Smooth muscle cell (in vitro differentiated cells): ENCODE data around the gene PPP1R3F. TPM values are rescaled to one million over a fixed set of nuclear protein-coding genes. Genes with fewer than 3 reads are reported as not detected.

Experiments
- DNase-seq: peaks from one replicate; lab custom pipeline; 2025; ENCODE audit not compliant: unreplicated experiment; lab: John Stamatoyannopoulos, UW
- H2AFZ ChIP-seq: fragments of 200-600 bp; sonication (generic); 2 replicates; pipeline ENCODE4 v1.6.0; 2016; ENCODE audit warnings: antibody characterized with exemption, low read depth, mild to moderate bottlenecking
- H3F3A ChIP-seq: fragments of 200-600 bp; sonication (generic); 2 replicates; pipeline ENCODE4 v1.6.0; 2017; ENCODE audit warnings: antibody characterized with exemption, low read depth
- H3K27ac ChIP-seq: fragments of 200-600 bp; sonication (generic); 2 replicates; pipeline ENCODE4 v1.5.1; 2016; ENCODE audit warnings: low read depth, mild to moderate bottlenecking
- H3K27me3 ChIP-seq: fragments of 200-600 bp; sonication (generic); 2 replicates; pipeline ENCODE4 v1.6.1; 2016; ENCODE audit warnings: low read depth, mild to moderate bottlenecking
- H3K36me3 ChIP-seq: fragments of 200-600 bp; sonication (generic); 2 replicates; pipeline ENCODE4 v1.5.1; 2016; ENCODE audit warnings: low read depth
- H3K4me1 ChIP-seq: fragments of 200-600 bp; sonication (generic); 2 replicates; pipeline ENCODE4 v1.5.1; 2016; ENCODE audit warnings: low read depth
- H3K4me2 ChIP-seq: fragments of 200-600 bp; sonication (generic); 2 replicates; pipeline ENCODE4 v1.6.0; 2016; ENCODE audit warnings: mild to moderate bottlenecking
- H3K4me3 ChIP-seq: fragments of 200-600 bp; sonication (generic); 2 replicates; pipeline ENCODE4 v1.5.1; 2016; ENCODE audit warnings: mild to moderate bottlenecking
- H3K79me2 ChIP-seq: fragments of 200-600 bp; sonication (generic); 2 replicates; pipeline ENCODE4 v1.6.0; 2016; ENCODE audit warnings: low read depth, mild to moderate bottlenecking
- H3K9ac ChIP-seq: fragments of 200-600 bp; sonication (generic); 2 replicates; pipeline ENCODE4 v1.6.0; 2016; ENCODE audit warnings: low read depth
- H3K9me3 ChIP-seq: fragments of 200-600 bp; sonication (generic); replicated peaks from 2 replicates; pipeline ENCODE4 v1.5.1; 2016; ENCODE audit warnings: low read depth
- H4K20me1 ChIP-seq: fragments of 200-600 bp; sonication (generic); 2 replicates; pipeline ENCODE4 v1.6.0; 2016; ENCODE audit warnings: low read depth
- CTCF ChIP-seq: fragments of 200-600 bp; sonication (generic); IDR thresholded peaks from 2 replicates; pipeline ENCODE4 v1.5.1; 2017; ENCODE audit warnings: borderline replicate concordance, mild to moderate bottlenecking, antibody characterized with exemption; ENCODE audit not compliant: insufficient read depth, poor library complexity, severe bottlenecking
- WGBS: methylation state at CpG from one replicate; pipeline ENCODE4 v1.1.7; 2016; ENCODE audit warnings: low lambda C conversion rate; 5-methylcytosine and 5-hydroxymethylcytosine counted together
- polyA plus RNA-seq: library from polyadenylated mRNA; unstranded; fragments of >200 nt; fragmentation: Nextera tagmentation; extraction: Ambion mirVana; gene quantifications from 2 replicates; pipeline ENCODE4 v1.2.1, GENCODE V29; 2016
- total RNA-seq: library from RNA; depleted of rRNA; stranded (reverse); fragments of >200 nt; gene quantifications from 2 replicates; pipeline ENCODE4 v1.2.3, GENCODE V29; 2014

PPP1R3F gene
- total and polyA plus RNA-seq, 2 experiments from 2014 or later: 3.3 to 14.5 TPM

DNA sequence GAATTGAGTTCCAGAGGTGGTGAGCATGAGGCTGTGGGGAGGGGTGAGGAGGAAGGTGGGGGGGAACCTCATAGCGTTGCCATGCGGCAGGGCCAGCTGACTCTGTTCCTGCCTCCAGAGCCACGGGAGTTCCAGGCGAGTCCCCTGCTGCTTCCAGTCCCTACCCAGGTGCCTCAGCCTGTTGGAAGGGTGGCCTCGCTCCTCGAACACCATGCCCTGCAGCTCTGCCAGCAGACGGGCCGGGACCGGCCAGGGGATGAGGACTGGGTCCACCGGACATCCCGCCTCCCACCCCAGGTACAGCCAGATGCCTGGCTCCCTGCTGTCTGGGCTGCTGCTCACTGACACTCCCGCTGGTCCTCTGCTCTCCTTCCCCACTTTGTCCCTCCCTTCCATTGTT is 26.4 kb upstream of the PPP1R3F start:
- Histone ChIP-seq H3K79me2 (no peaks in the 10 kb centered on the region), H3K27ac (no peak overlapping the region), H3K9ac (no peak overlapping the region), H3K9me3 (no peaks in the 10 kb centered on the region), H2AFZ (no peak overlapping the region), H3K4me3 (no peak overlapping the region), H3K4me1 (no peaks in the 10 kb centered on the region), H3K27me3 (no peaks in the 10 kb centered on the region), H4K20me1 (no peaks in the 10 kb centered on the region), H3K36me3 (no peaks in the 10 kb centered on the region), H3K4me2 (no peak overlapping the region), H3F3A (no peaks in the 10 kb centered on the region)
- TF ChIP-seq CTCF: no peak
- DNase-seq: no peak
- 94% methylated on average over 12 of the region's 12 CpGs for WGBS

DNA sequence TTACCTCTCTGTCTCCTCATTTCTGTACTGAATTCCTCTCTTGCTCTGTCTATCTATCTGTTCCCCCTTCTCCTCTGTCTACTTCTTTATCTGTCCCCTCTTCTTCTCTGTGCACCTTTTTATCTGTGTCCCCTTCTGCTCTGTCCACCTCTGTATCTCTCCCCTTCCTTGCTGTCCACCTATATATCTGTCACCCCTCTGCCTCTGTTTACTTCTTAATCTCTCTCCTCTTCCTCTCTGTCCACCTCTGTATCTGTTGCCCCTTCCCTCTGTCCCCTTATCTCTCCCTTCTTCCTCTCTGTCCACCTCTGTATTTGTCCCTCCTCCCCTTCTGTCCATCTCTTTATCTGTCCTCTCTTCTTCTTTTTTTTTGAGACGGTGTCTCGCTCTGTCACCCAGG is 25.4 kb upstream of the PPP1R3F start:
- no peak overlapping the region for H3K4me2 ChIP-seq
- WGBS: 85% methylated on average over 2 of the region's 2 CpGs
- H3K4me1 ChIP-seq: no peaks in the 10 kb centered on the region
- H3F3A ChIP-seq: no peaks in the 10 kb centered on the region
- H3K27ac ChIP-seq: no peak overlapping the region
- H3K27me3 ChIP-seq: no peaks in the 10 kb centered on the region
- no peak overlapping the region for H2AFZ ChIP-seq
- H3K9ac ChIP-seq: no peak overlapping the region
- no peaks in the 10 kb centered on the region for H3K79me2 ChIP-seq
- no peak for TF ChIP-seq CTCF
- no peak overlapping the region for H3K4me3 ChIP-seq
- H4K20me1 ChIP-seq: no peaks in the 10 kb centered on the region
- H3K36me3 ChIP-seq: no peaks in the 10 kb centered on the region
- no peaks in the 10 kb centered on the region for H3K9me3 ChIP-seq
- no peak for DNase-seq

DNA sequence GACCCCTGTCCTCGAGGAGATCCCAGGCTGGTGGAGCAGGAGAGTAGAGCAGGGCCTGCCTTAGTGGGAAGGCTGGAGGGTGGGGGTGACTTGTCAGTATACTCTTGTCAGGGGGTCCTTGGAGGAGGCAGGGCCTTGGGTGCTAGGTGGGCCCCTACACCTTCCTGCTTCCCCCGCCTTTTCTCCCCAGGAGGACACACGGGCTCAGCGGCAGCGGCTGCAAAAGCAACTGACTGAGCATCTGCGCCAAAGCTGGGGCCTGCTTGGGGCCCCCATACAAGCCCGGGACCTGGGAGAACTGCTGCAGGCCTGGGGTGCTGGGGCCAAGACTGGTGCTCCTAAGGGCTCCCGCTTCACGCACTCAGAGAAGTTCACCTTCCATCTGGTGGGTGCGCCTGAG is 23.1 kb upstream of the PPP1R3F start:
- no peak overlapping the region for H3K4me2 ChIP-seq
- H3K4me1 ChIP-seq: no peaks in the 10 kb centered on the region
- no peaks in the 10 kb centered on the region for H3K27me3 ChIP-seq
- H3K9ac ChIP-seq: no peak overlapping the region
- no peak for DNase-seq
- H2AFZ ChIP-seq: no peak overlapping the region
- WGBS: 95% methylated on average over 10 of the region's 10 CpGs
- no peaks in the 10 kb centered on the region for H3K36me3 ChIP-seq
- no peaks in the 10 kb centered on the region for H3F3A ChIP-seq
- H3K4me3 ChIP-seq: no peak overlapping the region
- H3K9me3 ChIP-seq: no peaks in the 10 kb centered on the region
- no peaks in the 10 kb centered on the region for H3K79me2 ChIP-seq
- H3K27ac ChIP-seq: no peak overlapping the region
- TF ChIP-seq CTCF: no peak
- no peaks in the 10 kb centered on the region for H4K20me1 ChIP-seq

- DNase-seq: no peak
- H3K9me3 ChIP-seq: no peaks in the 10 kb centered on the region
- no peaks in the 10 kb centered on the region for H3K4me1 ChIP-seq
- no peak overlapping the region for H3K9ac ChIP-seq
- no peak overlapping the region for H3K4me3 ChIP-seq
- no peak overlapping the region for H2AFZ ChIP-seq
- H3K79me2 ChIP-seq: no peaks in the 10 kb centered on the region
- no peak for TF ChIP-seq CTCF
- 88% methylated on average over 11 of the region's 11 CpGs for WGBS
- H3K27ac ChIP-seq: no peak overlapping the region
- no peaks in the 10 kb centered on the region for H4K20me1 ChIP-seq
- no peaks in the 10 kb centered on the region for H3F3A ChIP-seq
- H3K4me2 ChIP-seq: no peak overlapping the region
- no peaks in the 10 kb centered on the region for H3K36me3 ChIP-seq
- H3K27me3 ChIP-seq: no peaks in the 10 kb centered on the region
These were observed 22.2 kb upstream of the PPP1R3F start for GRCh38 chrX:49247346-49247745.
